ENCODE measurements around the gene NSD1. TPM values are rescaled to one million over a fixed set of nuclear protein-coding genes. Genes with fewer than 3 reads are reported as not detected.

Gene NSD1
- total and polyA plus RNA-seq, 9 of the 15 experiments (the other 6 are each of a cell fraction or from before 2014, with no cell fraction given), result 3.8 to 51.0 (median 24.7) TPM

DNA sequence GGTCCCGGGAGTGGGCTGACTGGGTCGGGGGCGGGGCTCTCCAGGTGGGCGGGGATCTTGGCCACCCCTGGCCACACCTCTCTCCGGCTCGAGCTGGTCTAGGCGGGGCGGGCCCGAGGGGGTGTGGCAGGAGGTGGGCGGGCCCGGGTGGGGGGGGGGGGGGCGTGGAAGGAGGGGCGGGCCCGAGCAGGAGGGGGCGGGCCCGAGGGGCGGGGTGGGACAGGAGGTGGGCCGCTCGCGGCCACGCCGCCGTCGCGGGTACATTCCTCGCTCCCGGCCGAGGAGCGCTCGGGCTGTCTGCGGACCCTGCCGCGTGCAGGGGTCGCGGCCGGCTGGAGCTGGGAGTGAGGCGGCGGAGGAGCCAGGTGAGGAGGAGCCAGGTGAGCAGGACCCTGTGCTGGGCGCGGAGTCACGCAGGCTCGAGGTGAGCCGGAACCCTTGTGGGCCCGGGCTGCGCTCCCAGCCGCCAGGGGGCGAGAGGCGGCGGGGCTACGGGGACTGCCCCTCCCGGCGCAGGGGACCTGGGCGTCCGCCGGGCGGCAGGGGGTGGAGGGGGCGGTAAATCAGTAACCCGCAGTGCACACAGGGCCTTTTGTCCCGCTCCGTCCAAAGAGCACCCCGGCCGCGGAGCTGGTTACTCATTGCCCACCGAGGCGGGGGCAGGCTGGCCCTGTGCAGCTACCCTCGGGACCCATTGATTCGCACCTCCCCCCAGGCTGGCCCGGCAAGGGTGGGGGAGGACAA lies 46.7 kb upstream of the NSD1 start, which contains the start of gene FGFR4 (continued):
- TF ChIP-seq, protein P1, sequence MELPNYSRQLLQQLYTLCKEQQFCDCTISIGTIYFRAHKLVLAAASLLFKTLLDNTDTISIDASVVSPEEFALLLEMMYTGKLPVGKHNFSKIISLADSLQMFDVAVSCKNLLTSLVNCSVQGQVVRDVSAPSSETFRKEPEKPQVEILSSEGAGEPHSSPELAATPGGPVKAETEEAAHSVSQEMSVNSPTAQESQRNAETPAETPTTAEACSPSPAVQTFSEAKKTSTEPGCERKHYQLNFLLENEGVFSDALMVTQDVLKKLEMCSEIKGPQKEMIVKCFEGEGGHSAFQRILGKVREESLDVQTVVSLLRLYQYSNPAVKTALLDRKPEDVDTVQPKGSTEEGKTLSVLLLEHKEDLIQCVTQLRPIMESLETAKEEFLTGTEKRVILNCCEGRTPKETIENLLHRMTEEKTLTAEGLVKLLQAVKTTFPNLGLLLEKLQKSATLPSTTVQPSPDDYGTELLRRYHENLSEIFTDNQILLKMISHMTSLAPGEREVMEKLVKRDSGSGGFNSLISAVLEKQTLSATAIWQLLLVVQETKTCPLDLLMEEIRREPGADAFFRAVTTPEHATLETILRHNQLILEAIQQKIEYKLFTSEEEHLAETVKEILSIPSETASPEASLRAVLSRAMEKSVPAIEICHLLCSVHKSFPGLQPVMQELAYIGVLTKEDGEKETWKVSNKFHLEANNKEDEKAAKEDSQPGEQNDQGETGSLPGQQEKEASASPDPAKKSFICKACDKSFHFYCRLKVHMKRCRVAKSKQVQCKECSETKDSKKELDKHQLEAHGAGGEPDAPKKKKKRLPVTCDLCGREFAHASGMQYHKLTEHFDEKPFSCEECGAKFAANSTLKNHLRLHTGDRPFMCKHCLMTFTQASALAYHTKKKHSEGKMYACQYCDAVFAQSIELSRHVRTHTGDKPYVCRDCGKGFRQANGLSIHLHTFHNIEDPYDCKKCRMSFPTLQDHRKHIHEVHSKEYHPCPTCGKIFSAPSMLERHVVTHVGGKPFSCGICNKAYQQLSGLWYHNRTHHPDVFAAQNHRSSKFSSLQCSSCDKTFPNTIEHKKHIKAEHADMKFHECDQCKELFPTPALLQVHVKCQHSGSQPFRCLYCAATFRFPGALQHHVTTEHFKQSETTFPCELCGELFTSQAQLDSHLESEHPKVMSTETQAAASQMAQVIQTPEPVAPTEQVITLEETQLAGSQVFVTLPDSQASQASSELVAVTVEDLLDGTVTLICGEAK (IDR thresholded peaks at IDR 0.05), result 0 out of 2 replicates have a peak, but pooled peaks have one; percentile 26
- TF ChIP-seq, protein P1 (CRISPR knock-in tag; IDR thresholded peaks at IDR 0.05), result no peak
- TF ChIP-seq KDM2B (CRISPR knock-in tag; IDR thresholded peaks at IDR 0.05), result 0 out of 2 replicates have a peak, but pooled peaks have one; percentile 73
- TF ChIP-seq, protein P2, sequence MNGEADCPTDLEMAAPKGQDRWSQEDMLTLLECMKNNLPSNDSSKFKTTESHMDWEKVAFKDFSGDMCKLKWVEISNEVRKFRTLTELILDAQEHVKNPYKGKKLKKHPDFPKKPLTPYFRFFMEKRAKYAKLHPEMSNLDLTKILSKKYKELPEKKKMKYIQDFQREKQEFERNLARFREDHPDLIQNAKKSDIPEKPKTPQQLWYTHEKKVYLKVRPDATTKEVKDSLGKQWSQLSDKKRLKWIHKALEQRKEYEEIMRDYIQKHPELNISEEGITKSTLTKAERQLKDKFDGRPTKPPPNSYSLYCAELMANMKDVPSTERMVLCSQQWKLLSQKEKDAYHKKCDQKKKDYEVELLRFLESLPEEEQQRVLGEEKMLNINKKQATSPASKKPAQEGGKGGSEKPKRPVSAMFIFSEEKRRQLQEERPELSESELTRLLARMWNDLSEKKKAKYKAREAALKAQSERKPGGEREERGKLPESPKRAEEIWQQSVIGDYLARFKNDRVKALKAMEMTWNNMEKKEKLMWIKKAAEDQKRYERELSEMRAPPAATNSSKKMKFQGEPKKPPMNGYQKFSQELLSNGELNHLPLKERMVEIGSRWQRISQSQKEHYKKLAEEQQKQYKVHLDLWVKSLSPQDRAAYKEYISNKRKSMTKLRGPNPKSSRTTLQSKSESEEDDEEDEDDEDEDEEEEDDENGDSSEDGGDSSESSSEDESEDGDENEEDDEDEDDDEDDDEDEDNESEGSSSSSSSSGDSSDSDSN (IDR thresholded peaks at IDR 0.05; ENCODE audit: borderline replicate concordance in 1 of 2, low read depth in 2 of 2, low read length in 2 of 2), result peak; percentile 20 to 52; a peak in 1 of 4 replicates
- 0 out of 2 replicates have a peak, but pooled peaks have one; percentile 32 for TF ChIP-seq HNRNPL (IDR thresholded peaks at IDR 0.05; ENCODE audit: low read depth, low read length)
- TF ChIP-seq NRF1 (conservative IDR thresholded peaks at IDR 0.05 in 1 of 2, IDR thresholded peaks at IDR 0.05 in 1 of 2), result peak; percentile 66 to 73
- TF ChIP-seq TBL1XR1 (IDR thresholded peaks at IDR 0.05; ENCODE audit: low read length in 2 of 2), result 0 out of 4 replicates have a peak, but pooled peaks of 1 of the 2 experiments have one; percentile 35
- TF ChIP-seq, protein P3, sequence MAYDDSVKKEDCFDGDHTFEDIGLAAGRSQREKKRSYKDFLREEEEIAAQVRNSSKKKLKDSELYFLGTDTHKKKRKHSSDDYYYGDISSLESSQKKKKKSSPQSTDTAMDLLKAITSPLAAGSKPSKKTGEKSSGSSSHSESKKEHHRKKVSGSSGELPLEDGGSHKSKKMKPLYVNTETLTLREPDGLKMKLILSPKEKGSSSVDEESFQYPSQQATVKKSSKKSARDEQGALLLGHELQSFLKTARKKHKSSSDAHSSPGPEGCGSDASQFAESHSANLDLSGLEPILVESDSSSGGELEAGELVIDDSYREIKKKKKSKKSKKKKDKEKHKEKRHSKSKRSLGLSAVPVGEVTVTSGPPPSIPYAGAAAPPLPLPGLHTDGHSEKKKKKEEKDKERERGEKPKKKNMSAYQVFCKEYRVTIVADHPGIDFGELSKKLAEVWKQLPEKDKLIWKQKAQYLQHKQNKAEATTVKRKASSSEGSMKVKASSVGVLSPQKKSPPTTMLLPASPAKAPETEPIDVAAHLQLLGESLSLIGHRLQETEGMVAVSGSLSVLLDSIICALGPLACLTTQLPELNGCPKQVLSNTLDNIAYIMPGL (CRISPR knock-in tag; IDR thresholded peaks at IDR 0.05), result peak; percentile 87; the same call in 1 of the 2 replicates
- TF ChIP-seq FUS (optimal IDR thresholded peaks at IDR 0.05; ENCODE audit: low read depth, low read length), result peak; percentile 40
- TF ChIP-seq, protein P4, sequence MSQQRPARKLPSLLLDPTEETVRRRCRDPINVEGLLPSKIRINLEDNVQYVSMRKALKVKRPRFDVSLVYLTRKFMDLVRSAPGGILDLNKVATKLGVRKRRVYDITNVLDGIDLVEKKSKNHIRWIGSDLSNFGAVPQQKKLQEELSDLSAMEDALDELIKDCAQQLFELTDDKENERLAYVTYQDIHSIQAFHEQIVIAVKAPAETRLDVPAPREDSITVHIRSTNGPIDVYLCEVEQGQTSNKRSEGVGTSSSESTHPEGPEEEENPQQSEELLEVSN (IDR thresholded peaks at IDR 0.05; ENCODE audit: borderline replicate concordance in 1 of 2, extremely low read depth in 1 of 2, insufficient read depth in 1 of 2, insufficient read length in 1 of 2, low read depth in 1 of 2, low read length in 1 of 2, poor library complexity in 1 of 2, severe bottlenecking in 1 of 2), result peak in 1 of 2 experiments; percentile 57

Measured in K562 (cell line).